K562 (cell line): ENCODE data around the gene COBLL1.

ENCODE experiments used
- CHD1 ChIP-seq: fragments of 200-600 bp; sonication (generic); IDR thresholded peaks from one replicate; pipeline ENCODE4 v1.6.1; 2012; ENCODE audit warnings: mild to moderate bottlenecking, moderate library complexity, low read length, inconsistent platforms
- CTCF ChIP-seq, 3 experiments: IDR thresholded peaks in 2 of 3; conservative IDR thresholded peaks in 1 of 3; 2 replicates each; pipeline ENCODE4 v1.5.1; 2011 to 2012; ENCODE audit warnings: low read length in 3 of 3, mild to moderate bottlenecking in 3 of 3, control low read depth in 2 of 3, improper control_type of control experiment in 1 of 3, inconsistent platforms in 1 of 3, low read depth in 1 of 3, mixed read lengths in 1 of 3, moderate library complexity in 1 of 3; ENCODE audit not compliant: insufficient read depth in 2 of 3
- ETS2 ChIP-seq: IDR thresholded peaks from 2 replicates; pipeline ENCODE4 v1.6.1; 2016; ENCODE audit warnings: borderline replicate concordance, missing genetic modification characterization, mild to moderate bottlenecking, moderate library complexity, missing compliant biosample characterization; ENCODE audit not compliant: poor library complexity, severe bottlenecking
- KDM4B ChIP-seq, 2 experiments: fragments of 450-650 bp in 1 of 2; sonication (generic) in 1 of 2; IDR thresholded peaks; 2 replicates each; pipeline ENCODE4 v1.6.1; 2016 to 2017; ENCODE audit warnings: borderline replicate concordance in 2 of 2, antibody characterized with exemption in 1 of 2, low read depth in 1 of 2, mild to moderate bottlenecking in 1 of 2
- NFE2L1 ChIP-seq: fragments of 450-650 bp; IDR thresholded peaks from 2 replicates; pipeline ENCODE4 v1.6.1; 2016; ENCODE audit warnings: missing genetic modification characterization, low read depth, mild to moderate bottlenecking, missing compliant biosample characterization, moderate library complexity, borderline replicate concordance
- RAD21 ChIP-seq, 2 experiments: fragments of 250-450 bp in 1 of 2; fragments of 450-650 bp in 1 of 2; sonication (Bioruptor Pico) in 1 of 2; formaldehyde crosslinking in 1 of 2; IDR thresholded peaks in 1 of 2; conservative IDR thresholded peaks in 1 of 2; 2 replicates each; pipeline versions ENCODE4 v1.4.0 to v1.8.0; 2020 to 2022; ENCODE audit warnings: mild to moderate bottlenecking in 2 of 2, moderate library complexity in 1 of 2
- RFX5 ChIP-seq: IDR thresholded peaks from 2 replicates; pipeline ENCODE4 v1.6.1; 2011; ENCODE audit warnings: low read depth, mild to moderate bottlenecking, improper control_type of control experiment, low read length
- ZNF274 ChIP-seq: IDR thresholded peaks from 2 replicates; pipeline ENCODE4 v1.6.1; 2011; ENCODE audit warnings: low read depth, mild to moderate bottlenecking, low read length, moderate library complexity, borderline replicate concordance
- TF ChIP-seq, protein P1 (sequence below): fragments of 250-450 bp; sonication (Bioruptor Pico); IDR thresholded peaks from 2 replicates; pipeline ENCODE4 v1.8.0; 2021; ENCODE audit warnings: moderate library complexity, mild to moderate bottlenecking, inconsistent platforms

DNA sequence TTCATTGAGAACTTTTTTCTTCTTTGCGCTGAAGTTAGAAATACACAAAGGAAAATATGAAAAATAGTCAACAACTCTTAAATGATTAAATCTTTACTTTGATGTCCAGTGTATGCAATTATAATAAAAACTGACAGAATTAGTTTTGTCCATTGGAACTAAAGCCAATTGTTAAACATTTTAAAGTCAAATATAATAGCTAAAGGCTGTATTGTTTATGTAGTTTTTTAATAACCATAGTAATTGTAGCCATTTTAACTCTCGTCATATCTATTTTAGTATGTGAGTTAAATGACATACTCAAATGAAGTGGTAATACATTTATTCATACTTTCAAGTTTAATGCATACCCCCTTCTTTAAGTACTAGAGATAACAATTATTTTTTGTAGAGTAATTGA is 4.7 kb upstream of the COBLL1 start:
- TF ChIP-seq NFE2L1 (no peak), RFX5 (no peak), ZNF274 (no peak), CTCF (IDR thresholded peaks at IDR 0.05 in 2 of 3, conservative IDR thresholded peaks at IDR 0.05 in 1 of 3; ENCODE audit: insufficient read depth in 2 of 3, low read depth in 1 of 3, low read length in 3 of 3) (no peak), ETS2 (tag) (no peak), CHD1 (no peak), KDM4B (IDR thresholded peaks at IDR 0.05; ENCODE audit: borderline replicate concordance in 2 of 2, low read depth in 1 of 2) (no peak), RAD21 (CRISPR knock-in tag; conservative IDR thresholded peaks at IDR 0.05 in 1 of 2, IDR thresholded peaks at IDR 0.05 in 1 of 2) (no peak)
- TF ChIP-seq, protein P1, sequence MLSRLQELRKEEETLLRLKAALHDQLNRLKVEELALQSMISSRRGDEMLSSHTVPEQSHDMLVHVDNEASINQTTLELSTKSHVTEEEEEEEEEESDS (CRISPR knock-in tag): no peak
